Ascending aorta (tissue), 2 donors: ENCODE results near the gene APLF. TPM values are rescaled to one million over a fixed set of nuclear protein-coding genes. Genes with fewer than 3 reads are reported as not detected.

ENCODE experiments used
- DNase-seq, 2 donors: peaks; one replicate each; pipeline ENCODE4 v3.0.0-alpha.2; 2019; ENCODE audit warnings: low spot score in 2 of 2
- H3K27ac ChIP-seq, 2 donors: fragments of 200-600 bp; sonication (generic); one replicate each; pipeline ENCODE4 v1.5.1; 2016 to 2017; ENCODE audit warnings: mild to moderate bottlenecking in 1 of 2
- H3K27me3 ChIP-seq: fragments of 200-600 bp; sonication (generic); one replicate; pipeline ENCODE4 v1.5.1; 2017
- H3K36me3 ChIP-seq, 2 donors: fragments of 200-600 bp; sonication (generic); one replicate each; pipeline ENCODE4 v1.5.1; 2016
- H3K4me1 ChIP-seq, 2 donors: fragments of 200-600 bp; sonication (generic); one replicate each; pipeline ENCODE4 v1.5.1; 2016 to 2017; ENCODE audit warnings: mild to moderate bottlenecking in 1 of 2
- H3K4me3 ChIP-seq, 2 donors: fragments of 200-600 bp; sonication (generic); one replicate each; pipeline ENCODE4 v1.5.1; 2016 to 2017; ENCODE audit warnings: mild to moderate bottlenecking in 1 of 2
- H3K9me3 ChIP-seq, 2 donors: fragments of 200-600 bp; sonication (generic); one replicate each; pipeline ENCODE4 v1.5.1; 2016
- intact Hi-C: fragments of 100-400 bp; cut with DNase I; formaldehyde crosslinking; loops from one replicate; pipeline ENCODE4 v1.15.1; 2023
- total RNA-seq: library from RNA; depleted of rRNA; stranded (reverse); fragments of >200 nt; gene quantifications from one replicate; pipeline ENCODE4 v1.1.0, GENCODE V29; 2016
- TF ChIP-seq, protein P1 (sequence below), 3 experiments: fragments of 200-600 bp in 2 of 3; fragments of 450-650 bp in 1 of 3; sonication (generic) in 2 of 3; IDR thresholded peaks; one replicate each; pipeline ENCODE4 v1.5.1; 2016 to 2019; ENCODE audit warnings: antibody characterized with exemption in 3 of 3, mild to moderate bottlenecking in 1 of 3, moderate library complexity in 1 of 3

APLF gene
- total RNA-seq, 1 donor from 2014 or later, result 2.8 TPM

DNA sequence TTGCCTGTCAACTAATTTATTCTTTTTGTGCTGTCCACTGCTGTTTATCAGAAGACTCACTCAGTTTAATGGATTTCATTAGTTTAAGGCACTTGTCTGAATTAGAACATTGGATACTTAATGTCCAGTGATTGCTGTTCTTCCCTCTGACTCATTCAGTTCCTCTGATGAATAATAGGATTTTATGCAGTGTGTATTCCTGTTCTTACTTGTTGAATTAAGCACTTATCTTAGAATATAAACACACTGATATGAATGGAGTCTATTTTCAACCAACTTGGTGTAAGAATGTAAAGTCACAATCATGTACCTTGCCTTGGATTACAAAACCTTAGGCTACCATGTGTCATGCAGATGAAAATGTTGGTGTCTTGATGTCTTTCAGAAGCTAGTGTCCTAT is 89.0 kb downstream of the APLF start:
- Histone ChIP-seq H3K27ac (no peak overlapping the region), H3K27me3 (no peaks in the 10 kb centered on the region), H3K4me3 (no peak overlapping the region), H3K36me3 (no peaks in the 10 kb centered on the region), H3K4me1 (no peaks in the 10 kb centered on the region), H3K9me3 (no peaks in the 10 kb centered on the region)
- intact Hi-C loops, result no loop called here
- no peak for DNase-seq
- TF ChIP-seq, protein P1, sequence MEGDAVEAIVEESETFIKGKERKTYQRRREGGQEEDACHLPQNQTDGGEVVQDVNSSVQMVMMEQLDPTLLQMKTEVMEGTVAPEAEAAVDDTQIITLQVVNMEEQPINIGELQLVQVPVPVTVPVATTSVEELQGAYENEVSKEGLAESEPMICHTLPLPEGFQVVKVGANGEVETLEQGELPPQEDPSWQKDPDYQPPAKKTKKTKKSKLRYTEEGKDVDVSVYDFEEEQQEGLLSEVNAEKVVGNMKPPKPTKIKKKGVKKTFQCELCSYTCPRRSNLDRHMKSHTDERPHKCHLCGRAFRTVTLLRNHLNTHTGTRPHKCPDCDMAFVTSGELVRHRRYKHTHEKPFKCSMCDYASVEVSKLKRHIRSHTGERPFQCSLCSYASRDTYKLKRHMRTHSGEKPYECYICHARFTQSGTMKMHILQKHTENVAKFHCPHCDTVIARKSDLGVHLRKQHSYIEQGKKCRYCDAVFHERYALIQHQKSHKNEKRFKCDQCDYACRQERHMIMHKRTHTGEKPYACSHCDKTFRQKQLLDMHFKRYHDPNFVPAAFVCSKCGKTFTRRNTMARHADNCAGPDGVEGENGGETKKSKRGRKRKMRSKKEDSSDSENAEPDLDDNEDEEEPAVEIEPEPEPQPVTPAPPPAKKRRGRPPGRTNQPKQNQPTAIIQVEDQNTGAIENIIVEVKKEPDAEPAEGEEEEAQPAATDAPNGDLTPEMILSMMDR (IDR thresholded peaks at IDR 0.05), result no peak

DNA sequence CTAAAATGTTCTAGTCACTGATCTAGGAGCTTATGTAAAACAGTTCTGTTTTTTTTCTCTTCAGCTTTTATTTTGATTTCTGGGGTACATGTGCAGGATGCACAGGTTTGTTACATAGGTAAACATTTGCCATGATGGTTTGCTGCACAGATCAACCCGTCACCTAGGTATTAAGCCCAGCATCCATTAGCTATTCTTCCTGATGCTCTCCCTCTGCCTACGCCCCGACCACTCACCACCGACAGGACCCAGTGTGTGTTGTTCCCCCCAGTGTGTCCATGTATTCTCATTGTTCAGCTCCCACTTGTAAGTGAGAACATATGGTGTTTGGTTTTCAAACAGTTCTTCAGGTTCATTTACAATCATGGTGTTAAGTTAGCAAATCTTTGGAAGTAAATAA is 91.2 kb downstream of the APLF start:
- TF ChIP-seq, protein P1 (IDR thresholded peaks at IDR 0.05), result no peak
- DNase-seq, result no peak
- H3K9me3 ChIP-seq, result no peaks in the 10 kb centered on the region
- intact Hi-C loops, result no loop called here
- no peaks in the 10 kb centered on the region for H3K4me1 ChIP-seq
- H3K4me3 ChIP-seq, result no peak overlapping the region
- H3K36me3 ChIP-seq, result no peaks in the 10 kb centered on the region
- H3K27ac ChIP-seq, result no peak overlapping the region
- H3K27me3 ChIP-seq, result no peaks in the 10 kb centered on the region

DNA sequence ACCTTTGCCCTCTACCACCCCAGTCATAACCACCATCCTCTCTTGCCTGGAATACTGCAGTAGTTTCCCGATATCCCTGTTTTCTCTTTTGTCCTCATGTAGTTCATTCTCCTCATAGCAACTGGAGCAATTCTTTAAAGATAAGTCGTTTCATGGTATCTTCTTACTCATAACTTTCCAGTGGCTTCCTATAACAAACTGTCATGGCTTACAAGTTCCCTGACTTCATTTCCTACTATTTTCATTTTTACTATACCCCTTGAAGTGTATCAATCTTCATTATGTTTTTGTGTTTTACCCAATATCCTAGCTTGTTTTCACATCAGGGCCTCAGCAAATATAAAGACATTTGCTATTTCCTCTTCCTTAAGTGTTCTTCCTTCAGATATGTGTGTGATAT is 92.3 kb downstream of the APLF start:
- H3K9me3 ChIP-seq, result no peaks in the 10 kb centered on the region
- no peaks in the 10 kb centered on the region for H3K27me3 ChIP-seq

DNA sequence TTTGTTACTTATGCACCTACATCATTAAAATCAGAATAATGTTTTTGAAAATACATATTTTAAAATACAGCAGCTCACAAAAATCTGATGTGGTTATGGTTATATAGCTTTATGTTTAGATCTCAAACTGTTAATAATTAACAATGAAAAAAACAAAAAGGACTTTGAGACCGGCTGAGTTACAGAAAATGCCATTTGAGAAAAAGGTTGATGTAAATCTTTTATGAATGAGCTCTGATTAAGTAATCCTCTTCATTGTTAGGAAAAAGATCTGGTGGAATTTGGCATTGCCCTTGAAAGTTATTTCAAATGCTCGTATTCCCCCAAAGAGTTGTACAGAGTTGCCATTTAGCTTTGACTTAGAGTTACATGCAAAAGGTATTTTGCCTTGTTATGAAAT is 93.2 kb downstream of the APLF start:
- intact Hi-C loops, result no loop called here
- H3K4me3 ChIP-seq, result no peak overlapping the region
- no peaks in the 10 kb centered on the region for H3K4me1 ChIP-seq
- no peaks in the 10 kb centered on the region for H3K27me3 ChIP-seq
- no peaks in the 10 kb centered on the region for H3K36me3 ChIP-seq
- no peak overlapping the region for H3K27ac ChIP-seq
- DNase-seq, result no peak
- no peaks in the 10 kb centered on the region for H3K9me3 ChIP-seq
- TF ChIP-seq, protein P1 (IDR thresholded peaks at IDR 0.05), result no peak

More for the DNA sequence above, 92.3 kb downstream of the APLF start:
- TF ChIP-seq, protein P1 (IDR thresholded peaks at IDR 0.05), result no peak
- intact Hi-C loops, result no loop called here
- DNase-seq, result no peak
- Histone ChIP-seq H3K36me3 (no peaks in the 10 kb centered on the region), H3K4me1 (no peaks in the 10 kb centered on the region), H3K27ac (no peak overlapping the region), H3K4me3 (no peak overlapping the region)

DNA sequence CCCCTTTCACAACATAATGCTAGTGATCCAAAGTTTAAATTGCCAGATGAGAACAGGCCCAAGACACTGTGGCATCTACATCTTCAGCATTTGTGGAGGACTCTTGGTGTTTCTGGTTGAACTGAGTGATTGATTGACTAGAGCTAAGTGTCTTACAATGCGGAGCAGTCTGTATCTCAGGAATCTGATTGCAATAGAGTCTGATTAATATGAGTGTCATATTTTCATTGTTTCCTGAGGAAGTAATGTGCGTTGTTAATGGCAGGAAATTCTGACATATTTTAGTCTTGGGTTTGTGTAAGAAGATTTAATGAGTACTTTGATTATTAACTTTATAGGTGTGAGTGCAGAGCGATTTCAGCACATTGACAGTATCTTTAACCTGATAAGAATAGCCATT is 94.0 kb downstream of the APLF start:
- H3K27ac ChIP-seq, result no peak overlapping the region
- H3K36me3 ChIP-seq, result no peaks in the 10 kb centered on the region
- H3K4me3 ChIP-seq, result no peak overlapping the region
- no peaks in the 10 kb centered on the region for H3K9me3 ChIP-seq
- intact Hi-C loops, result no loop called here
- DNase-seq, result no peak
- H3K27me3 ChIP-seq, result no peaks in the 10 kb centered on the region
- no peaks in the 10 kb centered on the region for H3K4me1 ChIP-seq
- TF ChIP-seq, protein P1 (IDR thresholded peaks at IDR 0.05), result no peak

DNA sequence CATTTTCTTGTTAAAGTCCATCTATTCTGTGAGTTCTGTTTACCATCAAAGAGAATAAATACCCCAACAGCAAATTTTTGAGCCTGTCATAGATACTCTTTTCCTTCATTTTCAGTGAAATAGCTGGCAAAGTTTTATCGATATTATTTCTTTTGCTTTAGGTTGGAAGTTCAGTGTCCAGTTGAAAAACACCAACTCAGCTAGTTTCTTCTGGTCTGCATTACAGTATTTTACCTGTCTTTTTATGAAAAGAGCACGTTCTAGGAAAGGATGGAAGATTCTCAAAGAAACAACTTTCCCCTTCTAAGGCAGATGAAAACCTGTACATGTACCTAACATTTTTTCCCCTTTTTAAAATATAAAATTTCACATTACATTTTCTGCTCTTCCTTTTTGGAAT is 95.5 kb downstream of the APLF start:
- TF ChIP-seq, protein P1 (IDR thresholded peaks at IDR 0.05), result no peak
- no peaks in the 10 kb centered on the region for H3K9me3 ChIP-seq
- intact Hi-C loops, result no loop called here
- no peak overlapping the region for H3K4me3 ChIP-seq
- no peak overlapping the region for H3K27ac ChIP-seq
- no peaks in the 10 kb centered on the region for H3K4me1 ChIP-seq
- H3K36me3 ChIP-seq, result no peaks in the 10 kb centered on the region
- no peak for DNase-seq
- no peaks in the 10 kb centered on the region for H3K27me3 ChIP-seq
